GM12878 (cell line): ENCODE data around the gene KCNJ16. TPM values are rescaled to one million over a fixed set of nuclear protein-coding genes. Genes with fewer than 3 reads are reported as not detected.

Source experiments
- ATAC-seq: fragments of 200-7000 bp; cut with Tn5 transposase; 3 replicates; pipeline ENCODE4 v1.9.1; 2020; ENCODE audit warnings: mild to moderate bottlenecking, moderate library complexity
- BruUV-seq: library from RNA; stranded (reverse); fragments of 400-500 nt; replicated peaks from 2 replicates; lab custom pipeline; 2021; lab: Mats Ljungman, UMichigan
- CTCF ChIA-PET: fragments of 300-600 bp; sonication (Branson Sonifier 250); formaldehyde crosslinking; extraction: SDS; loops from one replicate; lab custom pipeline; 2021; ENCODE audit warnings: inconsistent platforms; lab: Yijun Ruan, JAX
- POLR2A ChIA-PET: fragments of 350-600 bp; formaldehyde crosslinking; extraction: SDS; loops from one replicate; lab custom pipeline; 2021; ENCODE audit warnings: inconsistent platforms; lab: Charles Lee
- RAD21 ChIA-PET: fragments of 300-600 bp; sonication (Branson Sonifier 250); formaldehyde crosslinking; loops from one replicate; lab custom pipeline; 2023; ENCODE audit warnings: antibody characterized with exemption; ENCODE audit not compliant: unreplicated experiment; lab: Charles Lee
- SMC1A ChIA-PET: fragments of 300-600 bp; sonication (Branson Sonifier 250); formaldehyde crosslinking; loops from one replicate; lab custom pipeline; 2023; ENCODE audit not compliant: unreplicated experiment, uncharacterized antibody; lab: Charles Lee
- DNase-seq: peaks from one replicate; pipeline ENCODE4 v3.0.0-alpha.2; 2011; ENCODE audit warnings: low read depth, low spot score
- FAIRE-seq: peaks from 3 replicates; lab custom pipeline; 2011; peaks lifted over from hg19 to GRCh38; lab: Jason Lieb, UNC
- H2AFZ ChIP-seq: 2 replicates; pipeline ENCODE4 v1.6.0; 2011; ENCODE audit warnings: low read depth, low read length, control low read depth; ENCODE audit not compliant: control insufficient read depth
- H3K27ac ChIP-seq: 2 replicates; pipeline ENCODE4 v1.5.1; 2011; ENCODE audit warnings: control low read depth; ENCODE audit not compliant: control insufficient read depth, insufficient read depth
- H3K27me3 ChIP-seq, 2 experiments: replicated peaks in 1 of 2; 2 replicates each; pipeline versions ENCODE4 v1.6.0 to v1.6.1; 2011; ENCODE audit warnings: low read length in 1 of 2; ENCODE audit not compliant: control insufficient read depth in 2 of 2, insufficient read depth in 2 of 2
- H3K36me3 ChIP-seq, 2 experiments: 2 replicates each; pipeline ENCODE4 v1.5.1; 2011; ENCODE audit warnings: low read length in 1 of 2; ENCODE audit not compliant: control insufficient read depth in 2 of 2, insufficient read depth in 2 of 2
- H3K4me1 ChIP-seq: 2 replicates; pipeline ENCODE4 v1.6.1; 2011; ENCODE audit warnings: mild to moderate bottlenecking, low read length, moderate library complexity, mixed read lengths; ENCODE audit not compliant: control insufficient read depth, insufficient read depth
- H3K4me2 ChIP-seq: 2 replicates; pipeline ENCODE4 v1.6.0; 2011; ENCODE audit warnings: control low read depth; ENCODE audit not compliant: control insufficient read depth, insufficient read depth
- H3K4me3 ChIP-seq: fragments of 200-600 bp; sonication (generic); 2 replicates; pipeline ENCODE4 v1.5.1; 2016
- H3K79me2 ChIP-seq: 2 replicates; pipeline ENCODE4 v1.6.0; 2011; ENCODE audit warnings: low read length; ENCODE audit not compliant: control insufficient read depth, insufficient read depth
- H3K9ac ChIP-seq: 2 replicates; pipeline ENCODE4 v1.8.0; 2011; ENCODE audit warnings: low read length, control low read depth, mixed read lengths; ENCODE audit not compliant: control insufficient read depth, insufficient read depth
- H3K9me3 ChIP-seq: replicated peaks from 3 replicates; pipeline ENCODE4 v1.5.1; 2011; ENCODE audit warnings: mild to moderate bottlenecking, low read length; ENCODE audit not compliant: control insufficient read depth, insufficient read depth
- H4K20me1 ChIP-seq: 2 replicates; pipeline ENCODE4 v1.6.0; 2011; ENCODE audit not compliant: control insufficient read depth, insufficient read depth
- DPF2 ChIP-seq: fragments of 450-650 bp; IDR thresholded peaks from 2 replicates; pipeline ENCODE4 v1.6.1; 2017; ENCODE audit warnings: mild to moderate bottlenecking
- EED ChIP-seq: sonication (generic); IDR thresholded peaks from 2 replicates; pipeline ENCODE4 v1.6.1; 2016; ENCODE audit warnings: antibody characterized with exemption, low read depth
- HCFC1 ChIP-seq: fragments of 150-350 bp; IDR thresholded peaks from 2 replicates; pipeline ENCODE4 v1.6.1; 2014; ENCODE audit warnings: low read length
- IKZF1 ChIP-seq: fragments of 450-650 bp; conservative IDR thresholded peaks from 2 replicates; pipeline ENCODE4 v1.6.1; 2017; ENCODE audit warnings: antibody characterized with exemption, mild to moderate bottlenecking
- PRDM15 ChIP-seq: fragments of 450-650 bp; formaldehyde crosslinking; IDR thresholded peaks from 2 replicates; pipeline ENCODE4 v1.4.0; 2020; ENCODE audit warnings: mild to moderate bottlenecking, moderate library complexity
- RELB ChIP-seq: fragments of 450-650 bp; IDR thresholded peaks from 2 replicates; pipeline ENCODE4 v1.6.1; 2017; ENCODE audit warnings: low read depth, mild to moderate bottlenecking, moderate library complexity
- SRF ChIP-seq, 2 experiments: IDR thresholded peaks; 2 replicates each; pipeline ENCODE4 v1.6.1; 2011; ENCODE audit warnings: low read depth in 2 of 2, low read length in 2 of 2, mild to moderate bottlenecking in 1 of 2, moderate library complexity in 1 of 2
- ZNF207 ChIP-seq: fragments of 450-650 bp; IDR thresholded peaks from 2 replicates; pipeline ENCODE4 v1.6.1; 2014; ENCODE audit warnings: antibody characterized with exemption, mild to moderate bottlenecking, borderline replicate concordance
- ZNF24 ChIP-seq: fragments of 450-650 bp; IDR thresholded peaks from 2 replicates; pipeline ENCODE4 v1.6.1; 2017; ENCODE audit warnings: antibody characterized with exemption, mild to moderate bottlenecking
- ZZZ3 ChIP-seq: IDR thresholded peaks from 2 replicates; pipeline ENCODE4 v1.6.1; 2011; ENCODE audit warnings: low read depth; ENCODE audit not compliant: control insufficient read depth, insufficient read length
- WGBS: methylation state at CpG from one replicate; pipeline ENCODE4 v1.1.6; 2016; ENCODE audit warnings: low lambda C conversion rate; ENCODE audit not compliant: insufficient replicate concordance, insufficient coverage; ENCODE audit errors: missing lambda C conversion rate; 5-methylcytosine and 5-hydroxymethylcytosine counted together
- in situ Hi-C: fragments of 300-500 bp; cut with MboI; formaldehyde crosslinking; loops from 9 replicates; pipeline ENCODE4 v1.14.3; 2018; ENCODE audit warnings: mixed read lengths
- intact Hi-C: fragments of 100-400 bp; cut with micrococcal nuclease; formaldehyde crosslinking; loops from one replicate; pipeline ENCODE4 v1.14.2; 2022; ENCODE audit not compliant: unreplicated experiment
- polyA plus RNA-seq, 11 experiments: library from polyadenylated mRNA; depleted of rRNA in 4 of 11; unstranded in 6 of 11; stranded (reverse) in 5 of 11; fragments of >200 nt; fragmentation: Nextera tagmentation in 4 of 11; fragmentation: Illumina TruSeq in 1 of 11; extraction: Ambion mirVana in 4 of 11; extraction: Trizol in 1 of 11; gene quantifications; 1 replicate in 1 of 11; 2 replicates in 10 of 11; pipeline versions ENCODE4 v1.2.1 to v1.2.3, GENCODE V29; 2011 to 2016; ENCODE audit warnings: inconsistent platforms in 2 of 11, missing spikeins in 2 of 11, low read depth in 1 of 11
- total RNA-seq, 4 experiments: library from RNA; depleted of rRNA in 3 of 4; stranded (reverse); fragments of >200 nt in 3 of 4; fragmentation: Illumina TruSeq in 1 of 4; extraction: Trizol in 1 of 4; gene quantifications; 2 replicates each; pipeline versions ENCODE4 v1.2.1 to v1.2.3, GENCODE V29; 2013 to 2021
- TF ChIP-seq, protein P1 (sequence below): fragments of 450-650 bp; IDR thresholded peaks from 2 replicates; pipeline ENCODE4 v1.6.1; 2014; ENCODE audit warnings: mild to moderate bottlenecking
- TF ChIP-seq, protein P2 (sequence below): fragments of 450-650 bp; IDR thresholded peaks from 2 replicates; pipeline ENCODE4 v1.6.1; 2017; ENCODE audit warnings: mild to moderate bottlenecking, moderate library complexity

KCNJ16 gene
- total and polyA plus RNA-seq, 10 of the 15 experiments (the other 5 are each of a cell fraction or from before 2014, with no cell fraction given) = 0.08 to 0.24 (median 0.20) TPM; not detected in 7

DNA sequence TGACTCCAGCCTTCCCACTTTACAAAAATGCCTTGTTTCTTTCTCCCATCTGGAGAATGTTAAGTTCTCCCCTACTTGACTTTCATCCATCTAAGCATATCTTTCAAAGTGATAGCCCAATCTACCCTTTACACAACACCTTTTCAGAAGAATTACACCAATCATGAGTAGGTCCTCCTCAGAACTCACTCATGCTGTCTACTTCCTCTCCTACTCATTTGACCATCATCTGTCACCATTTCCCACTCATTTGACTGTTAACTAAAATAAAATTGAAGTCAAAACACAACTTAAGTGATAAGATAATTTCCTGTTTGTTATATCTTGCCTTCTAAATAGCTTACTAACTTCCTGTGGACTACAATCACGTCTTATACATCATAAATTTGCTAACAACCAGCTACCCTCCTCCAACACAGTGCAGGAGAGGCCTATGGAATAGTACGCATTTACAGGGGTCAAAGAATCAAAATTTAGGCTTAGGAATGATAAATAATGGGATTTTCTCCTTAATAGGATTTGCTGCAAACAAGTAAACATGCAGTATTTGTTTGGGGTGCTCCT lies 16.1 kb downstream of the KCNJ16 start:
- H3K4me1 ChIP-seq = no peaks in the 10 kb centered on the region
- H3K9ac ChIP-seq = no peak overlapping the region
- H3K4me3 ChIP-seq = no peak overlapping the region
- H4K20me1 ChIP-seq = no peaks in the 10 kb centered on the region
- FAIRE-seq (no peak), DNase-seq (no peak), ATAC-seq (no peak)
- no peaks in the 10 kb centered on the region for H3K36me3 ChIP-seq
- WGBS = 13% methylated on average over 2 of the region's 2 CpGs
- no peaks in the 10 kb centered on the region for H3K79me2 ChIP-seq
- in situ Hi-C loops (no loop called here), intact Hi-C loops (loop anchor here (10.0 kb wide), 1 partner anchor 64 kb away; no protein-coding TSS in a partner anchor)
- CTCF ChIA-PET = no interaction called here
- SMC1A ChIA-PET = no interaction called here
- no peak overlapping the region for H3K4me2 ChIP-seq
- no peak overlapping the region for H2AFZ ChIP-seq
- POLR2A ChIA-PET = no interaction called here
- RAD21 ChIA-PET = no interaction called here
- no TSS peak for BruUV-seq
- H3K27ac ChIP-seq = no peak overlapping the region
- no peaks in the 10 kb centered on the region for H3K9me3 ChIP-seq
- no peaks in the 10 kb centered on the region for H3K27me3 ChIP-seq
- TF ChIP-seq, protein P1, sequence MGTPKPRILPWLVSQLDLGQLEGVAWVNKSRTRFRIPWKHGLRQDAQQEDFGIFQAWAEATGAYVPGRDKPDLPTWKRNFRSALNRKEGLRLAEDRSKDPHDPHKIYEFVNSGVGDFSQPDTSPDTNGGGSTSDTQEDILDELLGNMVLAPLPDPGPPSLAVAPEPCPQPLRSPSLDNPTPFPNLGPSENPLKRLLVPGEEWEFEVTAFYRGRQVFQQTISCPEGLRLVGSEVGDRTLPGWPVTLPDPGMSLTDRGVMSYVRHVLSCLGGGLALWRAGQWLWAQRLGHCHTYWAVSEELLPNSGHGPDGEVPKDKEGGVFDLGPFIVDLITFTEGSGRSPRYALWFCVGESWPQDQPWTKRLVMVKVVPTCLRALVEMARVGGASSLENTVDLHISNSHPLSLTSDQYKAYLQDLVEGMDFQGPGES = no peak
- TF ChIP-seq ZZZ3 (no peak), PRDM15 (CRISPR knock-in tag) (no peak), HCFC1 (no peak), EED (no peak), ZNF24 (no peak), SRF (IDR thresholded peaks at IDR 0.05; ENCODE audit: low read depth in 2 of 2, low read length in 2 of 2) (no peak), ZNF207 (no peak), DPF2 (no peak), IKZF1 (no peak), RELB (no peak)
- TF ChIP-seq, protein P2, sequence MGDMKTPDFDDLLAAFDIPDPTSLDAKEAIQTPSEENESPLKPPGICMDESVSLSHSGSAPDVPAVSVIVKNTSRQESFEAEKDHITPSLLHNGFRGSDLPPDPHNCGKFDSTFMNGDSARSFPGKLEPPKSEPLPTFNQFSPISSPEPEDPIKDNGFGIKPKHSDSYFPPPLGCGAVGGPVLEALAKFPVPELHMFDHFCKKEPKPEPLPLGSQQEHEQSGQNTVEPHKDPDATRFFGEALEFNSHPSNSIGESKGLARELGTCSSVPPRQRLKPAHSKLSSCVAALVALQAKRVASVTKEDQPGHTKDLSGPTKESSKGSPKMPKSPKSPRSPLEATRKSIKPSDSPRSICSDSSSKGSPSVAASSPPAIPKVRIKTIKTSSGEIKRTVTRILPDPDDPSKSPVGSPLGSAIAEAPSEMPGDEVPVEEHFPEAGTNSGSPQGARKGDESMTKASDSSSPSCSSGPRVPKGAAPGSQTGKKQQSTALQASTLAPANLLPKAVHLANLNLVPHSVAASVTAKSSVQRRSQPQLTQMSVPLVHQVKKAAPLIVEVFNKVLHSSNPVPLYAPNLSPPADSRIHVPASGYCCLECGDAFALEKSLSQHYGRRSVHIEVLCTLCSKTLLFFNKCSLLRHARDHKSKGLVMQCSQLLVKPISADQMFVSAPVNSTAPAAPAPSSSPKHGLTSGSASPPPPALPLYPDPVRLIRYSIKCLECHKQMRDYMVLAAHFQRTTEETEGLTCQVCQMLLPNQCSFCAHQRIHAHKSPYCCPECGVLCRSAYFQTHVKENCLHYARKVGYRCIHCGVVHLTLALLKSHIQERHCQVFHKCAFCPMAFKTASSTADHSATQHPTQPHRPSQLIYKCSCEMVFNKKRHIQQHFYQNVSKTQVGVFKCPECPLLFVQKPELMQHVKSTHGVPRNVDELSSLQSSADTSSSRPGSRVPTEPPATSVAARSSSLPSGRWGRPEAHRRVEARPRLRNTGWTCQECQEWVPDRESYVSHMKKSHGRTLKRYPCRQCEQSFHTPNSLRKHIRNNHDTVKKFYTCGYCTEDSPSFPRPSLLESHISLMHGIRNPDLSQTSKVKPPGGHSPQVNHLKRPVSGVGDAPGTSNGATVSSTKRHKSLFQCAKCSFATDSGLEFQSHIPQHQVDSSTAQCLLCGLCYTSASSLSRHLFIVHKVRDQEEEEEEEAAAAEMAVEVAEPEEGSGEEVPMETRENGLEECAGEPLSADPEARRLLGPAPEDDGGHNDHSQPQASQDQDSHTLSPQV = no peak
